Cerebellar nuclear complex (tissue), 1 donor: Measurements from ENCODE around the gene TPM4.
"Not testable (repeated sequence)": the region's sequence is repeated elsewhere in the genome, so short reads cannot be mapped to it uniquely, and the experiment has no call there.

Source experiments
- DNase-seq, 2 experiments: peaks; one replicate each; lab custom pipeline; 2025; lab: John Stamatoyannopoulos, UW

The TPM4 gene

DNA sequence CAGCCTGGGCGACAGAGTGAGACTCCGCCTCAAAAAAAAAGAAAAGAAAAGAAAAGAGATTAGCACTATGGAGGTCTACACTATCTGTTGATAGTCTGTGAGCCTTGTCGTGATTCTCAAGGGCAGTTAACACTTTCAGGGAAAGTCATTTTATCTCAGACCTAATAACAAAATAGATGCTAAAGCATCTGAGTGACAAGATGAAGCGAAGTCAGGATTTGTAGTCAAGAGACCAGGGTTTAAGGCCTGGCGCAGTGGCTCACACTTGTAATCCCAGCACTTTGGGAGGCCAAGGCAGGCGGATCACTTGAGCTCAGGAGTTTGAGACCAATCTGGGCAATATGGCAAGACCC lies 22.1 kb downstream of the TPM4 start:
- DNase-seq = no peak

DNA sequence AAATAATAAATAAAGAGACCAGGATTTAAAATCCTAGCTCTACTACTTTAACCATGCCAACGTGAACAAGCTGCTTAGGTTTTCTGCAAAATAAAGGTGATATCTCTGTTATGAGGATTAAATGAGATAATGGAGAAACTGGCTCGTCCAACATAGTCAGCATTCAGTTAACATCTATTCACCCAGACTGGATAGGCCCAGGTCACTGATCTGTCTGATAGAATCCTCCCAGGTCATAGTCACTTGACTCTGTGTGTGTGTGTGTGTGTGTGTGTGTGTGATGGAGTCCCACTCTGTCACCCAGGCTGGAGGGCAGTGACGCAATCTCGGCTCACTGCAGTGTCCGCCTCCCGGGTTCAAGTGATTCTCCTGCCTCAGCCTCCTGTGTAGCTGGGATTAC lies 22.5 kb downstream of the TPM4 start:
- DNase-seq = no peak

DNA sequence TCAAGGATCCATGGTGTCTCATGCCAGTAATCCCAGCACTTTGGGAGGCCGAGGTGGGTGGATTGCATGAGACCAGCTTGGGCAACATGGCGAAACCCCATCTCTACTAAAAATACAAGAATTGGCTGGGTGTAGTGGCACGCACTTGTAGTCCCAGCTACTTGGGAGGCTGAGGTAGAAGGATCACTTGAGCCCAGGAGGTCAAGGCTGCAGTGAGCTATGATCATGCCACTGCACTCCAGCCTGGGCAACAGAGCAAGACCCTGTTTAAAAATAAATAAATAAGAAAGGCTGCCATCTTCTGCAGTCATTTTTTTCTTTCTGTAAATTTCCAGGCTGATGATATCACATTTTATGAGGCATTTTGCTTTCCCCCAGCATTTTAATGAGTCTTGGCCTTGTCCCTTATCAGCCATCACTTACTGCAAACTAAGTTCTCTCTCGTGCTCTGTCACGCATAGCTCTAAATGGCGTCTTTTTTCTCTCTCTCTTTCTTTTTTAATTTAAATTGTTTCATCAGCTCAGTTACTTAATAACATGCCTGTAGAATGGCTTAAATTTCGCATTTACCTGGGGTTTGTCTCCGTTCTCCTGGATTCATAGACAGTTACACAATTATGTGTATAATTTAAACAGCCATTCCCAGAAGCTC lies 23.1 kb downstream of the TPM4 start:
- DNase-seq = not testable (repeated sequence)

DNA sequence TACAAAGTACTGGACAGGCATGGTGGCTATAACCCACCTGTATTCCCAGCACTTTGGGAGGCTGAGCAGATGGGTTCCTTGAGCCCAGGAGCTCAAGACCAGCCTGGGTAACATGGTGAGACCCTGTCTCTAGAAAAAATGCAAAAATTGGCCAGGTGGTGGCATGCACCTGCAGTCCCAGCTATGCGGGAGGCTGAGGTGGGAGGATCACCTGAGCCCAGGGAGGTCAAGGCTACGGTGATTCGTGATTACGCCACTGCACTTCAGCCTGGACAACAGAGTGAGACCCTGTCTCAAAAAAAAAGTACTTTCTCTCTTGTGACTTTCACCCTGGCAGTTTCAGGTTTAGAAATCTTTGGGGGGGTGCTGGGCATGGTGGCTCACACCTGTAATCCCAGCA lies 24.2 kb downstream of the TPM4 start:
- DNase-seq = no peak

DNA sequence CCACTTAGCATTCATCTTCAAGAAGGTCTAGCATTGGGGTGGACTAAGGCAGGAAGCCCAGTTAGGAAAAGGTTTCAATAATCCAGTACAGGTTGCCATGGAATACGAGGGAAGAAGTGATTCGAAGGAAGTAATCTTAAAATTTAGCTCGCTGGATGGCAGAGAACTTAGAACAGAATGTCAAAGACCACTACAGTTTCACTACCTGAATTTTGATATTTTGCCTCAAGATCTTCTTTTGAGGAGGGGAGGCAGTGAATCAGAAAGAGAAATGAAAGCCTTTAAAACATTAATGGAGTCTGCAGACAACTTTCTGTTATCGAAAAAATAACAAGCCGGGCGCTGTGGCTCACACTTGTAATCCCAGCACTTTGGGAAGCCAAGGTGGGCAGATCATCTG lies 28.4 kb downstream of the TPM4 start:
- DNase-seq = no peak

DNA sequence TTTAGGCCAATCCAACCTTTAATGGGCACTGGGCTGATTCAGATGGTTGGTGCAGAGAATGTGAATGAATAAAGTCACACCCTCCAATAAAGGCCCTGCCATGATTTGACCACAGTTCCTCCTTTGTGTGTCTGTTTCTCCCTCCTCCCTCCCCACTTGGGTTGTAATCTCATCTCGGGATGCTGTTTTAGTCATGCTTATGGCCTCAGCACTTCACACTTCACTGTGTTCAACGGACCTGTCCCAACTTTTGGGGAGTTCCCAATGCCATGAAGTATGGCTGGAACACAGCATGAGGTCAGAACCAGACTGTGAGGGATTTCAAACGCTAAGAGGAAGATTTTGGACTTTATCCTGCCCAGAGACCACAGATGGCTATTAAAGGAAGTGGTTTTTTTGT lies 29.8 kb downstream of the TPM4 start:
- no peak for DNase-seq

DNA sequence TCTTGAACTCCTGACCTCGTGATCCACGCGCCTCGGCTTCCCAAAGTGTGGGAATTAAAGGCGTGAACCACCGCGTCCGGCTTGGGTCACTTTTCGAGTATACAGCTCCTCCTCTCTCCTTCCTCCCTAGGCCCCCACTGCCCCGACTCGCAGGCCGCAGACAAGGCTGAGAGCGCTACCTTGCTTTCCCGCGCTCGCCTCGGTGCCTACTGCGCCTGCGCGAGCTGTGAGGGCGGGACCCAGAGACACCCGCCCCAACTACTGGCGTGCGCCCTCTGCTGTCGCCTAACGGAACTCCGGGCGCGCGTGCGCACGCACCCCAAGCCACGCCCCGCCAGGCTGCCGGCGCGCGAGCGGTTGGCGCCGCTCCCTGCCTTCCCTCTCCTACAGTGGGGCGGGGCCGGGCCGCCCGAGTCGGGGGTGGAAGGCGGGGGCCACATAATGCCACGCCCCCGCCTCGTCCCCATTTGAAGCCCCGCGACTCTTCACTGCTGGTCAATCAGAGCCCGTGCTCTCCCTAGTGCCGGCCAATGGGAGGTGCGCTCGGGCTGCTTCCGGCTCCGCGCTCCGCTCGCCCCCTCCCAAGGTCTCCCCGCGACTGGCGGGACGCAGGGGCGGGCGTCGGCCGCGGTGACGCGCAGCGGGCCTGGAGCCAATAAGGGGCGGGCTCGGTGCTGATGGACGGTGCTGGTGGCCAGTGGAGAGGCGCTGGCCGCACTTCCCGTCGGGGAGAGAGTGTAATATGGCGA lies 35.0 kb downstream of the TPM4 start, which contains the start of gene RAB8A:
Gene RAB8A (plus strand): TSS at position 730 of the 749 bp plus-strand sequence. CDS start 13 bp downstream, at position 743.
- peak; percentile 96 to 97 for DNase-seq

DNA sequence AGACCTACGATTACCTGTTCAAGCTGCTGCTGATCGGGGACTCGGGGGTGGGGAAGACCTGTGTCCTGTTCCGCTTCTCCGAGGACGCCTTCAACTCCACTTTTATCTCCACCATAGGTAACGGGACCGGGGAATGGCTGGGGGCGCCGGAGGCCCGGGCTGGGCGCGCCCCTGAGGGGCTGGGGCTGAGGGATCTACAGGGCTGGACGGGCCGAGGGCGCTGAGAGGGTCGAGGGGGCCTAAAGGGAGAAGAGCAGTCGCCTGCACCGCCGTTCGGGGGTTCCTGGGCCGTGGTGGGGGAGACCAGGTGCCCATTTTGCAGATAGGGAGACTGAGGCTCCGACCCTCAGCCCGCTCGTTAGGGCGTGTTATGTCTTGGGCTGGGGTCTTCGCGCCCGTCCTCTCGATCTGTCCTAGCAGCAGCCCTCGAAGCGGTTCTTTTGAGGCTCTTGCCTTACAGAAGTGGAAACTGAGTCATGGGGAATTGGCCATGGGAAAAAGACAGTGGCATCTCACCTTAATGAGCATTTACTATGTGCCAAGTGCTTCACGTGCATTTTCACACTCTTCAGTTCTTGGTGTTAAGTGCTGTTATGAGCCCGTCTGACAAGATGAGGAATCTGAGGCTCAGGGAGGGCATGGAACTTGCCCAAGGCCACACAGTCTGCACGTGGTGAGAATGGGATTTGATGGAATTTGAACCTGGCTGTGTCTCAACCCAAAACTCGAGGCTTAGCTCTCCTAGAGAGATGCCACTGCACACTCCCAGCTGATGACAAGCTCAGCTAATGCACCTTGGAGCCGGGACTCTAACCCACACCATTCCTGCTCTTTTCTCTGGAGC lies 35.8 kb downstream of the TPM4 start:
- DNase-seq = no peak

DNA sequence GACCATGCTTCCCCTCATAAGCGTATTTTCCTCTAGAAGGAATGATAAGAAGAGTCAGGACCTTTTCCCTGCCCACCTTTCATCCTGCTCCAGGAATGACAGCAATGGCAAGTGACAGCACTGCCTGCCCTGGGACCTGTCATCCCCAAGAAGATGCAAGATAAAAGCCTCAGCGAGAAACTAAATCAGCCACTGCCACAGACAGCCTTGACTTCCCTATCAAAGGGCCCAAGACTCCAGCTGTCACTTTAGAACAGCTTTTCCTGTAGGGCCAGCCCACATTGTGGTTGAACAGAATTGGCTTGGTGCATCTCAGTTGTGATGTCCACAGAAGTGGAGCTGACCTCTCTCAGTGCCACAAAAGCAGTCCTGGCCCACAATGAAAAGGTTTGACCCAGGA lies 36.5 kb downstream of the TPM4 start:
- DNase-seq = no peak

DNA sequence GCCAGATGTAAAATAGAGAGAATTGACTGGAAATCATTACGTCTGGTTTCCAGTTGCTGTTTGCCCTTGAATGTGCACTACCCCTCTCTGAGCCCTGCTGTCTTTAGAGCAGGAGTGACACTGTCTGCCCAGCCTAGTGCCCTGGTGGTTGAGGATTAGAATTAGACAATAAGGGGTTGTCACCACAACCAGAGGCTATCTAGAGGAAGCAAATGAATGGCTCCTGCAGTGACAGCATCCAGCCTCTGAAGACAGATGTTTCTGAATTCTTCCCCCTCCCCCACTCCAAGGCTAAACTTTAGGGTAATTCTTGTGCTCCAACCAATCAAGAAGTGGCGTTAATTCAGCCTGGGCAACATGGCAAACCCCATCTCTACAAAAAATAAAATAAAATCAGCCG lies 37.4 kb downstream of the TPM4 start:
- DNase-seq = no peak

DNA sequence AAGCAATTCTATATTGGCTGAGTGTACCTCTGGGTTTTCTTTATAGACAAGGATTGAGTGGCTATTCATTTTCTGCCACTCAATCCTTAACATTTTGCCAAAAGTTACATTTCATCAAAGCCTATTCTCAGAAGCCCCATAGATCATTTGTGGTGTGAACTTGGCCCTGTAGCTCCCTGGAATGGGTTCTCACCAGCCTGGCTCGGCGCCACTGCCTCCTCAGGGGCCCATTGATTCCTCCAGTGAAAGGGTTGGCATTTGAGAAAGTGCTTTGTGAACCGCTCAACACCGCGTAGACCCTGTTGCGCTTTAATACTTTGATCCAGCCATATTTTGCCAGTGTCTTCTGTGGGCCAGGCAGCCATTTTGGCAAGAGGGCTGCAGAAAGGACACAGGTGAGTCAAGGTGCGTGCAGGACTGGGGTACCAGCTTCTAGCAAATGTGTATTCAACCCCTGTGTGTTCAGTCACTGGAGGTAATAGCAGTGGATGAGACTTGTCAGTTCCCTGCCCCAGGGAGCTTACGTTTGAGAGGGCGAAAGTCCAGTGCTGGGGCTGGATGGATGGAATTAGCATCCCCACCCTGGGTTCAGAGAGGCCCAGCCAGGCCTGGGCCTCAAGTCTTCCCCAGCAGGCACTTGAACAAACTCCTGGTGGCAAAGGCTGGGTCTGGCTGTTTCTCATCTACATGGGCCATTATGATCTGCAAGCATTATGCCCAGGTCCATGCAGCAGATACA lies 39.2 kb downstream of the TPM4 start:
- DNase-seq = no peak

DNA sequence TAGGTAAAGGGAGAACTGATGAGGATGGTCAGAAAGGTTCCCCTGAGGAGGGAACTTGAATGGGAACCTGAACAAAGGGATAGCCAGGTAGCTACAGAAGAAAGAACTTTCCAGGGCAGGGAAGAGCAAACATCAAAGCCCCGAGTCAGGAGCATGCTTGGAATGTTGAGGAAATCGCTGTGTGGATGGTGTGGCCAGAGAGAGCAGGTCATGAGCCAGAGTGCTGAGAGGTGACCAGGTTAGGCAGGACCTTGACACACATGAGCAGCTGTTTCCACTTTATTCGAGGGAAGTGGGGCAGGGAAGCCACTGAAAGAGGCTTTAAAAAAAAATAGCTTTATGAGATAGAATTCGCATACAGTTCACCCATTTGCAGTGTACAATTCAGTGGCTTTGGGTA lies 39.8 kb downstream of the TPM4 start:
- DNase-seq = no peak

DNA sequence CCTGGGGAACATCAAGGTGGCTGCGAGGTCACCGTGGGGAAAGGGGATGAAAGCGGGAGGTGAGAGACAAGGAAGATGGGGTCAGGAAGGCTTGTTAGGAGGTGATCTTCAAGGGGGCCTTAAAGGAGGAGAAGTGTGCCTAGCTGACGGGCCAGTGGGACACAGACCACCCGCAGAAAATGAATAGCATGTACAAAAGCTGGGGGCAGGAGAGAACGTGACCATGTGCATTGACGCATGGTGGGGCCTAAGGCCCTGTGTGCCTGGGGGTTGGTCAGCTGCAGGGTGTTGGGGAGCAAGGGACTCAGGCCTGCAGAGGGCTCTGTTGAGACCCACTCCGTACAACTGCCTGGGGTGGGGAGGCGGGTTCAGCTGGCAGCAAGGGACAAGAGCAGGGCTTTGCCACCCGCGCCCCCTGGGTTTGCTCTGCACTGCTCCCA lies 41.3 kb downstream of the TPM4 start:
- no peak for DNase-seq

DNA sequence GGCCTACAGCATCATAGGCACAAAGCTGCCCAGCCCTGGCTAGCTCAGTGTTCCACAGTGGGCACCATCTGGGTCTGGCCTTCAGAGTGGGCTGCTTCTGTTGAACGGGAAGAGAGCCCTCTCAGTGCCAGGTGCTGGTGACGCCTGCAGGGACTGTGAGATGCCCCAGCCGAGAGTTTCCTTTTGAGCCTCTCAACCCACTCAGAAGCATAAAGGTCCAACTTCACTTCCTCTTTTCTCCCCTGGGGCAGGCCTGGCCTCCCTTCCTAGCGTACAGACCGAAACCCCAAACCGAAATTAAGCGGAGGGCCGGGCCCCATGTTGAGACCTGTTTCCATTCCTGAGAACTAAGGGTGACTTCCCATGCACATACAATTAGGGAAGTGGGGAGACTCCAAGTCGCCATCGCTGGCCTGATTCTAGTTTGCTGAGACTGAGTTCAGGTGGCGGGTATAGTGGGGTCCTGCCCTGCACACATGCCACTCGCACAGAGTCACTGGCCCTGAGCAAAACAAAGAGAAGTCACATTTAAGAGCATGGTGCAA lies 42.3 kb downstream of the TPM4 start:
- no peak for DNase-seq

DNA sequence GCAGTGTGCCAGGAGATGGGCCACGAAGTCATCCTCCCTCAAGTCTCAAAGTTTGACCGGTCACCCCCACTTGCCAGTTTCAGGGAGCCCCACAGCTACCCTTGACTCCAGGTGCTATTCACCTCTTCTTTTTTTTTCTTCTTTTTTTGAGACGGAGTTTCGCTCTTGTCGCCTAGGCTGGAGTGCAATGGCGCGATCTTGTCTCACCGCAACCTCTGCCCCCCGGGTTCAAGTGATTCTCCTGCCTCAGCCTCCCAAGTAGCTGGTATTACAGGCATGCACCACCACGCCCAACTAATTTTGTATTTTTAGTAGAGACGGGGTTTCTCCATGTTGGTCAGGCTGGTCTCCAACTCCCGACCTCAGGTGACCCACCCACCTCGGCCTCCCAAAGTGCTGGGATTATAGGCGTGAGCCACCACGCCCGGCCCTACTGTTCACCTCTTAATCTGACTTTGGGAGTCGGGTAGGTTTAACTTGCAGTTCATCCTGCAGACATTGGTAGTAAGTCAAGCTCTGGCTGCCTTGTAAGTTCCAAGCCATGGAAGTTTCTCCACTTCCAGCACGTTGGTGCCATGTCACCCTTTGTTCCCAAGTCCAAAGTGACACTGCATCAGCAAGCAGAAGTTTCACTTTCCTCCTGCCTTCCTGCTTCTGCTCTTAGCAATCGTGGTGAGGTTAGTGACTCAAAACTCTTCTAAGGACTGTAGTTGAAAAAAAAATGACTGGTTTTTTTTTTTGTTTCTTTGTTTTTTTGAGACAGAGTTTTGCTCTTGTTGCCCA lies 43.0 kb downstream of the TPM4 start:
- not testable (repeated sequence) for DNase-seq

DNA sequence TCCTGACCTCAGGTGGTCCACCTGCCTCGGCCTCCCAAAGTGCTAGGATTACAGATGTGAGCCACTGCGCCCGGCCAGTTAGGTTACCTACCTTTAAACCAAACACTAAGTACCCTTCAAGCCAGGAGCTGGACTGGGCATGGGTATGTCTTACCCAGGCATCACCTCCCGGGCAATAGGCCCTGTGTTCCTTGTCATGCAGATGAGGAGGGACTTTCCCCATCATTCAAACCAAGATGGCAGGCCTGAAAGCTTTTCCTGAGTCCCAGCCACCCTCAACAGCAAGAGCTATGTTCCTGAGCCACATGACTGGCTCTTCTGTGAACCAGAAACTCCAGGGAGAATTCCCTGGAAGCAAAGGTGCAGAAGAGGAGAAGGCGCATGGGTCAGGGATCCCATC lies 44.8 kb downstream of the TPM4 start:
- no peak for DNase-seq

DNA sequence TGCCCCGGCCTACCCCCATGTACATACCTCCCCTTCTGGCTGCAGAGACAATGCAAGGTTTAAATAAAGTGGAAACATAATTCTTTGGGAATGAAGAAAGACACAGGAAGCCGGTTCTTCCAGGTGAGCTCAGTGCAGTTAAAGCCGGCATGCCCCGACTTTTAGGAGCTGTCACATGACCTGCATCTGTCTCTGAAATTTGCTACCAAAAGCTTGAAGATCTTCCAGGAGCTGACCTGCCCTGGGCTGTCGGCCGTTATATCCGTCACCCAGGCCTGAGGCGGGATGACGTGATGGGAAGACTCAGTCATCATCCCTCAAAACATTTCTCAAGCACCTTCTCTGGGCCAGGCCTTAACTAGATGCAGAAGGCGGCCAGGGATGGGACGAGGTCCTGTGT lies 45.7 kb downstream of the TPM4 start:
- DNase-seq = no peak

DNA sequence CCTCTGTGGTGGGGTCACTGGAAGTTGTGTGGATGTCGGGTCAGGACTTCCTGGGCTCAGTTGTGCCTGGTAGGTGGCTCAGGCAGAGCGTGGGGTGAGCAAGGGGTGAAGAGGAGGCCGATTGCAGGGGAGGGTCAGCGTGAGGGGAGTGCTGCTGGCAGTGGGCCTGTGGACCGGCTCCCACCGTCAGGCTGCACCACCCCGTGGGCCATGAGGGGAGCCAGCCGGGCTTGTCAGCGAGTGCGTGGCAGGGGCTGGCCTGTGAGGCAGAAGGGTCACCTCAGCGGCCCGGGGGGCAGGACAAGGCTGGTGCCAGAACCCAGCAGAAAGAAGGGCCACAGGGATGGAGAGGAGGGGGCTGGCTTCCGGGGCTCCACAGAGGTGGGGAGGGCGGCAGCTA lies 48.7 kb downstream of the TPM4 start:
- DNase-seq = no peak

DNA sequence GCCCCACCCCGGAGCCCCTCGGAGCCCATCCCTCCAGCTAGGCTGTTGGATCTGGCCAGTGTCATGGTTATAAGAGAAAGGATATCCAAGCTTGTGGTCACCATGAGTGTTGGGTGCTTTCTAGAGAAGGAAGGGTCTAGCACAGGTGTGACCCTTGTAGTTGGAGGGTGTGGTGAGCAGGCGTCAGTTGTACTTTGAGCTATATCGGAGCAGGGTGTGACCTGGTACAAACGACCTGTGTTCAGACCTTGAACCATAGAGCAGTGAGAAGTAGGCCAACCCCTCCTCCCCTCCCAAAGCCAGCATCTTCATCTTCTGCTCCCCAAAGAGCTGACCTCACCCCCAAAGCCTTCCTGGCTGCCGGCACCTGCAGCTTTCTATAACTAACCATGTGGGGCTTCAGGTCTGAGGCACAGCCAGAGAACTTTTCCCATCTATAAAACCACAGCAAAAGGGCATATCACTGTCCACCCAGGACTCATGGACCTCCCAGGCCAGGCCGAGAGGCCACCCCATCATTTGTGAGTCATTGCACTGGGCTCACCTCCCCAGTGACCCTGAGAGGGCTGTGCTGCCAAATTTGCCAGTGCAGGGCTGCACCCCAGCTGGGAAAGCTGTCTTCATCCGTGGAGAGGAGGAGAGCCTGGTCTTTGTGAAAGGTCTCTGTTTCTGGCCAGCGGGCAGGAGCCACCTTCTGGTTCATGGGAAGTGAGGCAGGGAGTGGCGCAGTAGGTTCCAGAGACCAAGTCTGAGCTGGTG lies 49.6 kb downstream of the TPM4 start:
- DNase-seq = no peak

DNA sequence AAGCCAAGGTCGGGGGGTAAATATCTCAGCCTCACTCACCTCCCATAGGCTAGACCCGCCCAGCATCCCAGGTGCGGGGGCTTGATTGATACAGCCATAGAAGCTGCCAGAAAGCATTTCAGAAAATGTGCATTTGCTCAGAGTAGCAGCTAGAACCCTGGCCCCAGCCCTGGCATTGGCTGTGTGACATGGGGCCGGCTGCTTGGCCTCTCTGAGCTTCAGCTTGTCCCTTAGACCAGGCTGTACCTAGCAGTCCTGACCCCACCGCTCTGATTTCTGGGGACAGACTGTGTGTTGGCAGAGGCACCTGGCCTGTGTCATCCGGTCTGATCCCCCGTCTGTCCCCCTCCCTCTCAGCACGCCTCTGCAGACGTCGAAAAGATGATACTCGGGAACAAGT lies 50.8 kb downstream of the TPM4 start:
- no peak for DNase-seq
